Mesenchymal stem cell (in vitro differentiated cells and primary cell): ENCODE measurements around the gene NTPCR.

Experiments
- DNase-seq: peaks from one replicate; pipeline ENCODE4 v3.0.0-alpha.2; 2013
- H2AFZ ChIP-seq: one replicate; pipeline ENCODE4 v1.6.1; 2013; ENCODE audit warnings: low read depth, mild to moderate bottlenecking, control low read depth, inconsistent platforms, low read length, moderate library complexity
- H2AK5ac ChIP-seq: 2 replicates; pipeline ENCODE4 v1.6.1; 2013; ENCODE audit warnings: low read length, moderate library complexity, mild to moderate bottlenecking, inconsistent platforms; ENCODE audit not compliant: severe bottlenecking
- H2BK120ac ChIP-seq: one replicate; pipeline ENCODE4 v1.6.1; 2013; ENCODE audit warnings: low read depth, mild to moderate bottlenecking, inconsistent platforms, low read length, moderate library complexity
- H2BK12ac ChIP-seq, 2 experiments: one replicate each; pipeline ENCODE4 v1.6.1; 2013; ENCODE audit warnings: inconsistent platforms in 2 of 2, low read length in 2 of 2, mild to moderate bottlenecking in 2 of 2, moderate library complexity in 2 of 2, control low read depth in 1 of 2
- H2BK15ac ChIP-seq: one replicate; pipeline ENCODE4 v1.6.1; 2013; ENCODE audit warnings: mild to moderate bottlenecking, low read depth, inconsistent platforms; ENCODE audit not compliant: poor library complexity, severe bottlenecking
- H2BK5ac ChIP-seq: 2 replicates; pipeline ENCODE4 v1.6.1; 2013; ENCODE audit warnings: low read depth, mild to moderate bottlenecking, low read length, control low read depth, inconsistent platforms; ENCODE audit not compliant: poor library complexity, severe bottlenecking
- H3K14ac ChIP-seq, 2 experiments: one replicate each; pipeline ENCODE4 v1.6.1; 2013; ENCODE audit warnings: inconsistent platforms in 2 of 2, low read length in 2 of 2, control low read depth in 1 of 2, mild to moderate bottlenecking in 1 of 2, moderate library complexity in 1 of 2
- H3K18ac ChIP-seq, 2 experiments: one replicate each; pipeline ENCODE4 v1.6.1; 2013; ENCODE audit warnings: inconsistent platforms in 2 of 2, low read length in 2 of 2, control low read depth in 1 of 2, low read depth in 1 of 2, mild to moderate bottlenecking in 1 of 2
- H3K23ac ChIP-seq, 2 experiments: one replicate each; pipeline ENCODE4 v1.6.1; 2013; ENCODE audit warnings: inconsistent platforms in 2 of 2, low read length in 2 of 2, mild to moderate bottlenecking in 2 of 2, moderate library complexity in 2 of 2, control low read depth in 1 of 2
- H3K27ac ChIP-seq: 2 replicates; pipeline ENCODE4 v1.5.1; 2013; ENCODE audit warnings: mild to moderate bottlenecking, moderate library complexity, low read length, control low read depth, inconsistent platforms; ENCODE audit not compliant: poor library complexity, severe bottlenecking
- H3K27me3 ChIP-seq, 2 experiments: 2 replicates each; pipeline versions ENCODE4 v1.6.1 to v1.7.0; 2013; ENCODE audit warnings: low read length in 2 of 2, mild to moderate bottlenecking in 2 of 2, moderate library complexity in 2 of 2, control low read depth in 1 of 2, inconsistent platforms in 1 of 2; ENCODE audit not compliant: control insufficient read depth in 1 of 2, insufficient read depth in 1 of 2
- H3K36me3 ChIP-seq, 2 experiments: 2 replicates each; pipeline versions ENCODE4 v1.6.1 to v1.7.0; 2013; ENCODE audit warnings: low read length in 2 of 2, control low read depth in 1 of 2, inconsistent platforms in 1 of 2, low read depth in 1 of 2, mild to moderate bottlenecking in 1 of 2; ENCODE audit not compliant: insufficient read depth in 2 of 2, control insufficient read depth in 1 of 2
- H3K4ac ChIP-seq, 2 experiments: one replicate each; pipeline ENCODE4 v1.6.1; 2013; ENCODE audit warnings: inconsistent platforms in 2 of 2, low read length in 2 of 2, mild to moderate bottlenecking in 2 of 2, moderate library complexity in 2 of 2, control low read depth in 1 of 2, low read depth in 1 of 2
- H3K4me1 ChIP-seq: 2 replicates; pipeline ENCODE4 v1.6.1; 2013; ENCODE audit warnings: low read depth, low read length, control low read depth; ENCODE audit not compliant: control insufficient read depth, insufficient read depth
- H3K4me2 ChIP-seq: 2 replicates; pipeline ENCODE4 v1.6.1; 2013; ENCODE audit warnings: low read length, mild to moderate bottlenecking, inconsistent platforms; ENCODE audit not compliant: poor library complexity, severe bottlenecking
- H3K4me3 ChIP-seq, 2 experiments: 2 replicates each; pipeline versions ENCODE4 v1.5.1 to v1.7.0; 2013; ENCODE audit warnings: low read length in 2 of 2, mild to moderate bottlenecking in 2 of 2, control low read depth in 1 of 2, low read depth in 1 of 2; ENCODE audit not compliant: insufficient read depth in 1 of 2
- H3K79me1 ChIP-seq: replicated peaks from 2 replicates; pipeline ENCODE4 v1.6.1; 2013; ENCODE audit warnings: mild to moderate bottlenecking, control low read depth, low read length, inconsistent platforms; ENCODE audit not compliant: poor library complexity, severe bottlenecking
- H3K9ac ChIP-seq: 2 replicates; pipeline ENCODE4 v1.7.0; 2013; ENCODE audit warnings: mild to moderate bottlenecking, low read length, moderate library complexity
- H3K9me3 ChIP-seq: 2 replicates; pipeline ENCODE4 v1.7.0; 2013; ENCODE audit warnings: mild to moderate bottlenecking, low read length; ENCODE audit not compliant: control insufficient read depth
- H4K8ac ChIP-seq: one replicate; pipeline ENCODE4 v1.6.1; 2013; ENCODE audit warnings: inconsistent platforms, mild to moderate bottlenecking, low read length, moderate library complexity
- H4K91ac ChIP-seq: one replicate; pipeline ENCODE4 v1.6.1; 2013; ENCODE audit warnings: mild to moderate bottlenecking, low read length, inconsistent platforms
- WGBS: methylation state at CpG from one replicate; pipeline ENCODE4 v1.1.7; 2013; ENCODE audit warnings: mixed read lengths; 5-methylcytosine and 5-hydroxymethylcytosine counted together

Gene NTPCR

GRCh38 chr1:232974971-232975370 lies 24.6 kb downstream of the NTPCR start:
- Histone ChIP-seq H2BK5ac (no peak overlapping the region), H3K4me2 (no peak overlapping the region), H3K27ac (no peak overlapping the region), H3K9me3 (peaks cover 34% of the 10 kb centered on the region), H4K91ac (no peak overlapping the region), H3K79me1 (peaks cover 21% of the 10 kb centered on the region), H3K27me3 (no peaks in the 10 kb centered on the region), H2BK120ac (no peak overlapping the region), H3K23ac (no peak overlapping the region), H3K18ac (no peak overlapping the region), H3K9ac (no peak overlapping the region), H2BK15ac (no peak overlapping the region), H3K4ac (no peak overlapping the region), H3K4me3 (peak overlapping the region in 1 of 2 experiments; percentile 19), H2AK5ac (no peak overlapping the region), H4K8ac (no peak overlapping the region), H2AFZ (no peak overlapping the region), H2BK12ac (no peak overlapping the region), H3K36me3 (peaks cover 47 to 70% of the 10 kb centered on the region in 2 experiments), H3K4me1 (peaks cover 4% of the 10 kb centered on the region), H3K14ac (no peak overlapping the region)
- DNase-seq, result peak; percentile 38
- 94% methylated on average over 3 of the region's 3 CpGs for WGBS

DNA sequence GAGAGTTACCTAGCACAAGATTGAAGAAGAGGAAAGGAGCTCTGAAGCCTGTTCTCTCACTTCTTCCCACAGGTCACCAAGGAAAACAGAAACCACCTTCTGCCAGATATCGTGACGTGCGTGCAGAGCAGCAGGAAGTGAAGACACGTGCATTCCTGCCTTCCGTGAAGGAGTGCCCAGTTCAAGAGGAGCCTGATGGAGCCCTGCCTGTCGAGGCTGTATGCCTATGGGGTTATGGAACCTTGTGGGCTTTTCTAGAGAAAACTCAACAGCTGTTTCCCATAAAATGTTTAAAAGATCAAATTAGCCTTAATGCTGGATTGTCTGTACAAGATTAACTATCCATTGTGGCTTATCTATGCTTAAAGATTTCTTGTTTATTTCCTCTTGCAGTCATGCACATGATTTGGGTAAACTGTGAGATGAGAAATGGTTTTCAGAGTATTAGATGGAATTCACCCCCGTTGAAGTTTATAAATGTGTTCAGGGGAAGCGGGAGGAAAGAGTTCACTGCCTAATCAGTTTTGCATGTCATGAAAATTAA lies 27.8 kb downstream of the NTPCR start:
- Histone ChIP-seq H2BK12ac (no peak overlapping the region), H4K91ac (no peak overlapping the region), H2BK5ac (no peak overlapping the region), H2AFZ (no peak overlapping the region), H2BK15ac (no peak overlapping the region), H3K18ac (no peak overlapping the region), H3K79me1 (peaks cover 6% of the 10 kb centered on the region), H3K27ac (no peak overlapping the region), H3K4ac (no peak overlapping the region), H3K4me1 (peaks cover 12% of the 10 kb centered on the region), H2BK120ac (no peak overlapping the region), H3K4me2 (no peak overlapping the region), H2AK5ac (no peak overlapping the region), H3K9ac (no peak overlapping the region), H3K14ac (no peak overlapping the region), H3K23ac (no peak overlapping the region), H3K36me3 (peaks cover 31 to 40% of the 10 kb centered on the region in 2 experiments), H3K27me3 (no peaks in the 10 kb centered on the region), H3K9me3 (peaks cover 15% of the 10 kb centered on the region), H4K8ac (no peak overlapping the region), H3K4me3 (no peak overlapping the region)
- WGBS, result 88% methylated on average over 6 of the region's 8 CpGs
- DNase-seq, result peak; percentile 25

DNA sequence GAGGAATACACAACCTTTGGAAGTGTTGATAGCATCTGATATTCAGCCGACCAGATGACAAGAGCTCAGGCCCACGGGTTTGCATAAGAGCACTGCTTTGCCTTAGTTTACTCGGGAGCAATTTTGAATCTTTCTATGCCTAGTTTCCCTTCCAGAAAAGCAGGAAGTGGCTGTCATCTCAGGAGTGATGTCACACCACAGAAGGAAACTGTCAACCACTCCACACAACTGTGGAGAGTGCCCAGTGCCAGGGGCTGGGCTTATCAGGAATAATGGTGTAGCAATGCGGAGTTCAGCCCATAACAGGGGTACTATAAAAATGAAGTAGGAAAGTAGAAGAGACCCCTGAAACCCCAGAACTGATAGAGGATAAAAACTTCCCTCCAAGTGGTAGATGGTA lies 28.4 kb downstream of the NTPCR start:
- H2BK5ac ChIP-seq, result no peak overlapping the region
- H4K8ac ChIP-seq, result no peak overlapping the region
- H2AK5ac ChIP-seq, result no peak overlapping the region
- H3K23ac ChIP-seq, result no peak overlapping the region
- no peak for DNase-seq
- H4K91ac ChIP-seq, result no peak overlapping the region
- no peak overlapping the region for H3K4ac ChIP-seq
- H3K4me3 ChIP-seq, result no peak overlapping the region
- H3K36me3 ChIP-seq, result peaks cover 36 to 40% of the 10 kb centered on the region in 2 experiments
- peaks cover 9% of the 10 kb centered on the region for H3K9me3 ChIP-seq
- H3K18ac ChIP-seq, result no peak overlapping the region
- 68% methylated on average over 4 of the region's 4 CpGs for WGBS
- no peak overlapping the region for H3K4me2 ChIP-seq
- H2BK12ac ChIP-seq, result no peak overlapping the region
- no peak overlapping the region for H3K27ac ChIP-seq
- no peak overlapping the region for H3K9ac ChIP-seq
- H2AFZ ChIP-seq, result no peak overlapping the region
- no peaks in the 10 kb centered on the region for H3K27me3 ChIP-seq
- no peak overlapping the region for H2BK120ac ChIP-seq
- H3K4me1 ChIP-seq, result peaks cover 13% of the 10 kb centered on the region
- H2BK15ac ChIP-seq, result no peak overlapping the region
- H3K79me1 ChIP-seq, result peaks cover 6% of the 10 kb centered on the region
- no peak overlapping the region for H3K14ac ChIP-seq

GRCh38 chr1:232979558-232979957 lies 29.1 kb downstream of the NTPCR start:
- Histone ChIP-seq H3K14ac (peak overlapping the region in 1 of 2 experiments; percentile 7), H4K91ac (no peak overlapping the region), H2AFZ (no peak overlapping the region), H2BK15ac (no peak overlapping the region), H2BK120ac (no peak overlapping the region), H3K27ac (no peak overlapping the region), H3K23ac (no peak overlapping the region), H3K36me3 (peaks cover 40 to 43% of the 10 kb centered on the region in 2 experiments), H2AK5ac (peak overlapping the region; percentile 50), H3K27me3 (no peaks in the 10 kb centered on the region), H3K18ac (no peak overlapping the region), H2BK5ac (no peak overlapping the region), H4K8ac (no peak overlapping the region), H3K4me2 (no peak overlapping the region), H3K9me3 (peaks cover 2% of the 10 kb centered on the region), H3K79me1 (peaks cover 7% of the 10 kb centered on the region), H3K4ac (no peak overlapping the region), H3K4me1 (peaks cover 13% of the 10 kb centered on the region), H3K9ac (no peak overlapping the region), H2BK12ac (no peak overlapping the region), H3K4me3 (no peak overlapping the region)
- no peak for DNase-seq
- 97% methylated on average over 6 of the region's 6 CpGs for WGBS
